Astrocyte (in vitro differentiated cells and primary cell): ENCODE results near the gene EIF2B5.
"Not testable (repeated sequence)": the region's sequence is repeated elsewhere in the genome, so short reads cannot be mapped to it uniquely, and the experiment has no call there.

ENCODE experiments used
- EZH2 ChIP-seq: IDR thresholded peaks from 2 replicates; pipeline ENCODE4 v1.6.1; 2012; ENCODE audit warnings: mild to moderate bottlenecking, low read length, inconsistent platforms; ENCODE audit not compliant: insufficient read depth
- TF ChIP-seq, protein P1 (sequence below): IDR thresholded peaks from 2 replicates; pipeline ENCODE4 v1.5.1; 2011; ENCODE audit warnings: low read depth, mild to moderate bottlenecking, inconsistent platforms, low read length, moderate library complexity; ENCODE audit not compliant: insufficient read depth

GRCh38 chr3:184162571-184163070, 27.5 kb downstream of the EIF2B5 start:
- TF ChIP-seq, protein P1, sequence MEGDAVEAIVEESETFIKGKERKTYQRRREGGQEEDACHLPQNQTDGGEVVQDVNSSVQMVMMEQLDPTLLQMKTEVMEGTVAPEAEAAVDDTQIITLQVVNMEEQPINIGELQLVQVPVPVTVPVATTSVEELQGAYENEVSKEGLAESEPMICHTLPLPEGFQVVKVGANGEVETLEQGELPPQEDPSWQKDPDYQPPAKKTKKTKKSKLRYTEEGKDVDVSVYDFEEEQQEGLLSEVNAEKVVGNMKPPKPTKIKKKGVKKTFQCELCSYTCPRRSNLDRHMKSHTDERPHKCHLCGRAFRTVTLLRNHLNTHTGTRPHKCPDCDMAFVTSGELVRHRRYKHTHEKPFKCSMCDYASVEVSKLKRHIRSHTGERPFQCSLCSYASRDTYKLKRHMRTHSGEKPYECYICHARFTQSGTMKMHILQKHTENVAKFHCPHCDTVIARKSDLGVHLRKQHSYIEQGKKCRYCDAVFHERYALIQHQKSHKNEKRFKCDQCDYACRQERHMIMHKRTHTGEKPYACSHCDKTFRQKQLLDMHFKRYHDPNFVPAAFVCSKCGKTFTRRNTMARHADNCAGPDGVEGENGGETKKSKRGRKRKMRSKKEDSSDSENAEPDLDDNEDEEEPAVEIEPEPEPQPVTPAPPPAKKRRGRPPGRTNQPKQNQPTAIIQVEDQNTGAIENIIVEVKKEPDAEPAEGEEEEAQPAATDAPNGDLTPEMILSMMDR = not testable (repeated sequence)
- not testable (repeated sequence) for TF ChIP-seq EZH2
